ENCODE measurements around the gene TEX14.

The TEX14 gene, protein sequence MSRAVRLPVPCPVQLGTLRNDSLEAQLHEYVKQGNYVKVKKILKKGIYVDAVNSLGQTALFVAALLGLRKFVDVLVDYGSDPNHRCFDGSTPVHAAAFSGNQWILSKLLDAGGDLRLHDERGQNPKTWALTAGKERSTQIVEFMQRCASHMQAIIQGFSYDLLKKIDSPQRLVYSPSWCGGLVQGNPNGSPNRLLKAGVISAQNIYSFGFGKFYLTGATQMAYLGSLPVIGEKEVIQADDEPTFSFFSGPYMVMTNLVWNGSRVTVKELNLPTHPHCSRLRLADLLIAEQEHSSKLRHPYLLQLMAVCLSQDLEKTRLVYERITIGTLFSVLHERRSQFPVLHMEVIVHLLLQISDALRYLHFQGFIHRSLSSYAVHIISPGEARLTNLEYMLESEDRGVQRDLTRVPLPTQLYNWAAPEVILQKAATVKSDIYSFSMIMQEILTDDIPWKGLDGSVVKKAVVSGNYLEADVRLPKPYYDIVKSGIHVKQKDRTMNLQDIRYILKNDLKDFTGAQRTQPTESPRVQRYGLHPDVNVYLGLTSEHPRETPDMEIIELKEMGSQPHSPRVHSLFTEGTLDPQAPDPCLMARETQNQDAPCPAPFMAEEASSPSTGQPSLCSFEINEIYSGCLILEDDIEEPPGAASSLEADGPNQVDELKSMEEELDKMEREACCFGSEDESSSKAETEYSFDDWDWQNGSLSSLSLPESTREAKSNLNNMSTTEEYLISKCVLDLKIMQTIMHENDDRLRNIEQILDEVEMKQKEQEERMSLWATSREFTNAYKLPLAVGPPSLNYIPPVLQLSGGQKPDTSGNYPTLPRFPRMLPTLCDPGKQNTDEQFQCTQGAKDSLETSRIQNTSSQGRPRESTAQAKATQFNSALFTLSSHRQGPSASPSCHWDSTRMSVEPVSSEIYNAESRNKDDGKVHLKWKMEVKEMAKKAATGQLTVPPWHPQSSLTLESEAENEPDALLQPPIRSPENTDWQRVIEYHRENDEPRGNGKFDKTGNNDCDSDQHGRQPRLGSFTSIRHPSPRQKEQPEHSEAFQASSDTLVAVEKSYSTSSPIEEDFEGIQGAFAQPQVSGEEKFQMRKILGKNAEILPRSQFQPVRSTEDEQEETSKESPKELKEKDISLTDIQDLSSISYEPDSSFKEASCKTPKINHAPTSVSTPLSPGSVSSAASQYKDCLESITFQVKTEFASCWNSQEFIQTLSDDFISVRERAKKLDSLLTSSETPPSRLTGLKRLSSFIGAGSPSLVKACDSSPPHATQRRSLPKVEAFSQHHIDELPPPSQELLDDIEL (N-terminal part only)

DNA sequence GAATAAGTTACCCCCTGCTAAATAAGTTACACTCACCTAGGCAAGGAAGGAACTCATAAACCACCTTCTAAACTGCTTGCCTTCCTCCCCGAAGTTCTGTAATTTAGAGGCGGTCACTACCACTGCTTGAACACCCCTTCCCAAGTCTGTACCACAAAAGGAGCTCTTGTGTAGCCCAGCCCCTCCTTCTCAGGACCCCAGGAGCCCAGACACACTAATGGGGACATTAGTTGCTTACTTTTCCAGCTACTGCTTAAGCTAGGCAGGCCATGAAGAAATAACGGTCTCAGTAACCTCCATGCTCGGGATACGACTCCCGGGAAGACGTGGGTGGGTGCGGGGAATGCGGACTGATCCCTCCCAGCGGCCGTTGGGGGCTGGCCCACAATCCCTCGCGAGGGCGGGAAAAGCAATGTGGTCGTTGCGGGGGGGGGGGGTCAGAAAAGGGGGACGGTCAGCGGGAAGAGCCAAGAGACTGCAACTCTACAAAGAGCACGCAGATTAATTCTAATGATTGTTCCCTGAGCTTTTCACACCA lies at the start of gene TEX14:
Gene TEX14 (minus strand): TSS at position 345 of the 538 bp plus-strand sequence. CDS start 40,044 bp downstream, outside the sequence.
- no peak for DNase-seq (ENCODE audit: low read depth)

GRCh38 chr17:58741121-58741625 lies 49.3 kb upstream of the TEX14 start:
- no peak for DNase-seq (ENCODE audit: low read depth)

GRCh38 chr17:58734811-58735210 lies 43.0 kb upstream of the TEX14 start:
- DNase-seq (ENCODE audit: low read depth) = no peak

DNA sequence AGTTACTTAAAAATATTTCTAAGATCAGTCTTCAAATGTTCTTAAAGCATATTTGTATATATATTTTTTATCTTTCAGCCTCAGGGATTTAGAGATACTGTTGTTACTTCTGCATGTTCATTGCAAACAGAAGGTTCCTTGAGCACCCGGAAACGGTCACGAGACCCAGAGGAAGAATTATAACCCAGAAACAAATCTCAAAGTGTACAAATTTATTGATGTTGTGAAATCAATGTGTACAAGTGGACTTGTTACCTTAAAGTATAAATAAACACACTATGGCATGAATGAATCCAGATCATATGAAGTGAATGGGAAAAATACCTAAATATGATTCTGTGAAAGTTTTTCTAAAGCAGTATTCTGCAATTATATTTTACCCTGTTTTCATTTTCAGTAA lies 42.2 kb upstream of the TEX14 start:
- no peak for DNase-seq (ENCODE audit: low read depth)

GRCh38 chr17:58730937-58731336 lies 39.1 kb upstream of the TEX14 start:
- DNase-seq (ENCODE audit: low read depth) = no peak

GRCh38 chr17:58728798-58729197 lies 37.0 kb upstream of the TEX14 start:
- DNase-seq (ENCODE audit: low read depth) = peak; percentile 1

DNA sequence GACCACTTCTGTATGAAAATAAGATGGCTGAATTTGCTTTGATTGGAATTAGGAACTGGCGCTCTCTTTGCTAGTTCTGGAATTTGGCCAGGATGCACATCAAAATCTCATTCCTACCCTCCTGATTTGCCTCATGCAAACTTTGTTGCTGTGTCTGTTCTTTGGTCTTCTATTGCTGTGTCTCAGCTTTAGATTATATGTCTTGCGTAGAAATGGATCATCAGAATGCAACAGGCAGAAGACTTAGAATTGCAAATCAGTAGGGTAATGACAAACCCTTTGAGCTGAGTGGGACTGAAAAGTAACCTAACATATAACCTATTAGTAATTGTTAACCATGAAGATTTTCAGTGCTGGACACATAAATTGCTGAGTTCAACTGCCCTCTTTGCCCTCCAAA lies 30.9 kb upstream of the TEX14 start:
- DNase-seq (ENCODE audit: low read depth) = no peak

DNA sequence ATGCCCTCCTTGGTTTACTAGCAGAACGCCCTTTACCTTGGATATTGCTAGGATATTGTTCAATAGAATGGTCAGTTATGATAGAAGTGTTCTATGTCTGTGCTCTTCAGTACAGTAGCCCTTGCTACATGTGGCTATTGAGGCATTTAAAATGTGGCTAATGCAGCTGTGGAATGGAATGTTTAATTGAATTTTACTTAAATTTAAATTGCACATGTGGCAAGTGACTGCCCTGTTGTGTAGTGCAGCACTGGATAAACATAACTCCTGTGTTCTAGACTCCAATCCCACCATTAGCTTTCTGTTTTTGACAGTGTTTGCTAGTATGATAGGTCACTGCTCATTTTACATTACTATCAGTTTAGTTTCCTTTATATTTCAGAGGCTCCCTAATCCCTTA lies 30.4 kb upstream of the TEX14 start:
- no peak for DNase-seq (ENCODE audit: low read depth)

DNA sequence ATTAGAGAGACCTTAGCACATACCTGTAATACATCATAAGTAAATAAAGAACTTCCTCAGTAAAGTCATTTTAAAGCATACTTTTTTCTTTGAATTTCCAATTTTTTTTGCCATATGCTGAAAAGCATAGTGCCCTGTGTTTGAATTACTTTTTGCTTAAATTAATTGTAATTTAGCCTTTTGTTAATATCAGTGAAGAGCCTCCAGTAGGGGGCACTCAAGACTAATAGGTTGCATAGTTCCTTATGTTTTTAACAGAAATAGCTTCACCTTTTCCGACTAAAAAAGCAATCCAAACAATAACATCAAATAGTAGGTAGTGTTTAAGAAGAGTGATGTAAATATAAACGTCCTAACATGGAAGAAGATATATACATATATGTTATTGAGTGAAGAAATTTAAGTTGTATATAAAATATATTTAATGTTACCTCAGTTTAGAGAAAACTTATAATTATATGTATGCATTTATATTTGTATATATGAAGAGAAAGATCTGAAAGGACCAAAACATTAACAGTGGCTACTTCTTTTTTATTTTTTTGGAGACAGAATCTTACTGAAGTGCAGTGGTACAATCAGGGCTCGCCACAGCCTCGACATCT lies 19.2 kb upstream of the TEX14 start:
- DNase-seq (ENCODE audit: low read depth) = peak; percentile 47

- DNase-seq (ENCODE audit: low read depth) = no peak
Observed at GRCh38 chr17:58706351-58707140, 14.7 kb upstream of the TEX14 start.

GRCh38 chr17:58703916-58704286 lies 12.1 kb upstream of the TEX14 start:
- no peak for DNase-seq (ENCODE audit: low read depth)

DNA sequence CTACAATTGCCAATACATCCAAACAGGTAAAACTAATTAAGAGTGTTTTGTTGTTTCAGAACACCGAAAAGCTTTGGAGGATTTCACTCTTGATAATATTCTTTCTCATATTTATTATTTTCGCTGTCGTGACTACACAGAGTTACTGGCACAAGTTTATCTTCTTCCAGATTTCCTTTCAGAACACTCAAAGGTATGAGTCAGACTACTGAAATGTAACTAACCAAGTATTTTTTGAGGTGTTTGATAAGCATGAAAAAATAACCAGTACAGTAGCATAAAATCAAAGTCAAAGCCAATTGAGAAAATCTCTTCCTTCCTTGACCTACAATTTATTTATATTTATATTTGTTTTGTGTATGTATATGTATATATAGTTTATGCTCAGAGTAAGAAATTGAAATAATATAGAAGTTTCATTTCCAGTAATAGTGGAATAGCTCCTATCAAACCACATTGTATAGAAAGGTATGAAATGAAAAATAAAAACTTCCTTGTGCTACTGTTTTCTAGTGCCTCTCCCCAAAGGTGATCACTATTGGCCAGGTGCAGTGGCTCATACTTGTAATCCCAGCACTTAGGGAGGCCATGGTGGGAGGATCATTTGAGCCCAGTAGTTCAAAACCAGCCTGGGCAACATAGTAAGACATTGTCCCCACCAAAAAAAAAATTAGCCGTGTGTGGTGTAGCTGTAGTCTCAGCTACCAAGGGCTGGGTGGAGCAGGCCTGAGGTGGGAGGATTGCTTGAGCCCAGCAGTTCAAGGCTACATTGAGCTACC lies 11.5 kb upstream of the TEX14 start:
- DNase-seq (ENCODE audit: low read depth) = peak; percentile 8

- no peak for DNase-seq (ENCODE audit: low read depth)
Observed at GRCh38 chr17:58702708-58703107, 10.9 kb upstream of the TEX14 start.

DNA sequence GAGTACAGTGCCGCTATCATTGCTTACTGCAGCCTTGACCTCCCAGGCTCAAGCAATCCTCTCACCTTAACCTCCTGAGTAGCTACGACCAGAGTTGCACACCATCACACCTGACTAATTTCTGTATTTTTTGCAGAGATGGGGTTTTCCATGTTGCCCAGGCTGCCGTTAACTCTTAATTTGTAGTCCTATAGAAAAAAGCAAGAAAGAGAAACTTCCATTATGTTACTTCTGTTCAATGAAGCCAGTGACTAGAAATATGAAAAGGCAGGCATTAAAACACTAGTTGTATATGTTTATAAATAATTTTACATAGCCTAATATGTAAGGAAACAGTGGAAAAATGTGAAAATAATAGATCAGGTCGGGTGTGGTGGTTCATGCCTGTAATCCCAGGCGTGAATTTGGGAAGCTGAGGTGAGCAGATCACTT lies 10.2 kb upstream of the TEX14 start:
- DNase-seq (ENCODE audit: low read depth) = no peak

GRCh38 chr17:58699771-58700170 lies 7.9 kb upstream of the TEX14 start:
- no peak for DNase-seq (ENCODE audit: low read depth)

- DNase-seq (ENCODE audit: low read depth) = no peak
Observed at GRCh38 chr17:58694826-58695225, 3.0 kb upstream of the TEX14 start.

DNA sequence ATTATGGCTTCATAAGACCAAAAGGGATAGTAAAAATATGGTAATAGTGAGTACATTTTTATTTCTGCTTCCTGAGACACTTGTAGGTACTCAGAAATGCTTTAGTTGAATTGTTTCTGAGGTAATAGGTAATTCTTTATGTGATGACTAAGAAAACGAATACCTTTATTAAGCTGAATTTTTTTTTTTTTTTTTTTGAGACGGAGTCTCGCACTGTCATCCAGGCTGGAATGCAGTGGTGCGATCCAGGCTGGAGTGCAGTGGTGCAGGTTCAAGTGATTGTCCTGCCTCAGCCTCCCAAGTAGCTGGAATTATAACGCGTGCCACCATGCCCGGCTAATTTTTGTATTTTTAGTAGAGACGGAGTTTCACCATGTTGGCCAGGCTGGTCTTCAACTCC lies 2.5 kb upstream of the TEX14 start:
- no peak for DNase-seq (ENCODE audit: low read depth)

- DNase-seq (ENCODE audit: low read depth) = no peak
Observed at GRCh38 chr17:58693751-58694150, 1.9 kb upstream of the TEX14 start.

DNA sequence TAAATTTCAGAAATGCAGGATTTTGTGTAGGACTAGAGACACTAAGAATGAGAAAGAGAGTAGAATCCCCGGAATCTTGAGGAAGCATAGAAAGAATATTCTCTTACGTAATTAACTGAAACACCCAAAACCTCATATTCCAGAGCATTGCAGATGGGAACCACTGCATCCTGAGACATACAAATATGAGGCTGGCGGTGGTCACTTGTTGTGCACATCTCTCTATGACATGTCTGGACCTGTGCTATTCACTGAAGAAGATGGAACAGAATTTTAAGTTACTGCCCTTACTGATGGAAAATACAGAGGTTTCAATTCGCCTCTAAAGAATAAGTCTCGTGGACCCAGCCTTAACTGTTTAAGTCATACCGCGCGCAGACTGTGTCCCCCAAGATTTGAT lies 1.4 kb upstream of the TEX14 start:
- DNase-seq (ENCODE audit: low read depth) = no peak

Data from stromal cell of bone marrow (primary cell).